RWPE1 (cell line): ENCODE results near the gene ZNF480.
"Not testable (repeated sequence)": the region's sequence is repeated elsewhere in the genome, so short reads cannot be mapped to it uniquely, and the experiment has no call there.

Source experiments
- CTCF ChIA-PET: fragments of 350-600 bp; sonication (Branson Sonifier 250); formaldehyde crosslinking; extraction: SDS; loops from one replicate; lab custom pipeline; 2021; lab: Yijun Ruan, JAX
- POLR2A ChIA-PET: fragments of 400-600 bp; formaldehyde crosslinking; extraction: SDS; loops from one replicate; lab custom pipeline; 2020; ENCODE audit warnings: antibody characterized with exemption; ENCODE audit not compliant: low non-redundant PET; lab: Yijun Ruan, JAX
- DNase-seq: peaks from one replicate; pipeline ENCODE4 v3.0.0; 2012; ENCODE audit warnings: low spot score
- H3K27ac ChIP-seq: fragments of 450-650 bp; 2 replicates; pipeline ENCODE4 v1.5.1; 2017
- TF ChIP-seq, protein P1 (sequence below): fragments of 450-650 bp; conservative IDR thresholded peaks from 2 replicates; pipeline ENCODE4 v1.5.1; 2017; ENCODE audit warnings: low read depth, mild to moderate bottlenecking

Gene ZNF480

DNA sequence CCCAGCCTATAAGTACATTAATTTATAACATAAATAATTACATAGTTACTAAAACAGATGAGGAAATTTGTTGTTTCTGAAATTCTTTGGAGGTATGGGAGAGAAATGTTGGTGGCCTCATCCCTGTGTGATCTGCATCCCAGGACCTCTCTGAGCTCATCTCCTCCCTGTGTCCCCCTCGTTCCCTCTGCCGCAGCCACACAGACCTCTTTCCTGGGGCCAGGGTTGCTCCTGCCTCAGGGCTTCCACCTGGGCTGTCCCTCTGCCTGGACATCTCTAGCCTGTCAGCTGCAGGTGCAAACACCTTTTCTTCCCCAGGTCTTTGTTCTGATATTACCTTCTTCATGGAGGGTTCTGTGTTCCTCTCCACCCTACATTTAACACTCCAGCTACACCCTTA is 23.7 kb upstream of the ZNF480 start:
- ChIA-PET POLR2A (no interaction called here), CTCF (no interaction called here)
- H3K27ac ChIP-seq, result no peak overlapping the region
- DNase-seq, result no peak
- TF ChIP-seq, protein P1, sequence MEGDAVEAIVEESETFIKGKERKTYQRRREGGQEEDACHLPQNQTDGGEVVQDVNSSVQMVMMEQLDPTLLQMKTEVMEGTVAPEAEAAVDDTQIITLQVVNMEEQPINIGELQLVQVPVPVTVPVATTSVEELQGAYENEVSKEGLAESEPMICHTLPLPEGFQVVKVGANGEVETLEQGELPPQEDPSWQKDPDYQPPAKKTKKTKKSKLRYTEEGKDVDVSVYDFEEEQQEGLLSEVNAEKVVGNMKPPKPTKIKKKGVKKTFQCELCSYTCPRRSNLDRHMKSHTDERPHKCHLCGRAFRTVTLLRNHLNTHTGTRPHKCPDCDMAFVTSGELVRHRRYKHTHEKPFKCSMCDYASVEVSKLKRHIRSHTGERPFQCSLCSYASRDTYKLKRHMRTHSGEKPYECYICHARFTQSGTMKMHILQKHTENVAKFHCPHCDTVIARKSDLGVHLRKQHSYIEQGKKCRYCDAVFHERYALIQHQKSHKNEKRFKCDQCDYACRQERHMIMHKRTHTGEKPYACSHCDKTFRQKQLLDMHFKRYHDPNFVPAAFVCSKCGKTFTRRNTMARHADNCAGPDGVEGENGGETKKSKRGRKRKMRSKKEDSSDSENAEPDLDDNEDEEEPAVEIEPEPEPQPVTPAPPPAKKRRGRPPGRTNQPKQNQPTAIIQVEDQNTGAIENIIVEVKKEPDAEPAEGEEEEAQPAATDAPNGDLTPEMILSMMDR, result no peak

GRCh38 chr19:52274191-52274590 is 22.8 kb upstream of the ZNF480 start:
- CTCF ChIA-PET, result no interaction called here
- no peak overlapping the region for H3K27ac ChIP-seq
- POLR2A ChIA-PET, result no interaction called here
- TF ChIP-seq, protein P1, result no peak
- DNase-seq, result no peak

DNA sequence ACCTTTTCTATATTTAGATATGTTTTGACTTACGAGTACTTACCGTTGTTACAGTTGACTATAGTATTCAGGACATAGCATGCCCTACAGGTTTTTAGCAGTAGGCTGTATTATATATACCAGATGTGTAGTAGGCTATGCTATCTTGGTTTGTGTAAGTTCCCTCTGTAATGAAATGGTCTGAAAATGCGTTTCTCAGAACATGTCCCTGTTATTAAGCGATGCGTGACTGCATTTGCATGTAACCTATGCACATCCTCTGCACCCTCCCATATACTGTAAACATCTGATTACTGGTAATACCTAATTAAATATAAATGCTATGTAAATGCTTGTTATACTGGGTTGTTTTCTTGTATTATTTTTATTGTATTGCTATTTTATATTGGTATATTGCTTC is 21.0 kb upstream of the ZNF480 start:
- no peak overlapping the region for H3K27ac ChIP-seq
- ChIA-PET POLR2A (no interaction called here), CTCF (interaction anchor here (0.7 kb wide), 1 partner anchor 917 kb away, joined by 3 read pairs; no protein-coding TSS in a partner anchor)
- TF ChIP-seq, protein P1, result no peak
- DNase-seq, result no peak

DNA sequence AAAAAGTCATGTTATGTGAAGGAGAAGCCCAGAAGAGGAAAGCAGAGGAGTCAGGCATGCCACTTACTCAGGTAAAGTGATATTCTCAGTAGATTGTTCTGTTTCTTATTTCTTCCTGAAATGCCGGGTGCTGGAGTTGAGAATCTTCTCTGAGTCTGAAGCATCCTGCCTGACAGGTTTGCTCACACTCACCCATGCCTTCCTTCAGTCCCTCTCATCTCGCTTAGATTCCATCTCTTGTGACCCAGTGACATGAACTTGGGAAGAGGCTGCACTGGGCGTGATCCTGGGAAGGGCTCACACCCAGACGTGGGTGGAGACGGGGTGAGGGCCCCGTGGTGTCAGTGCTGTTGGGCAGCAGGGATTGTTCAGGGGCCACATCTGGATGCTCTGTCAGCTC is 19.5 kb upstream of the ZNF480 start:
- ChIA-PET CTCF (interaction anchor here (0.6 kb wide), 1 partner anchor 23 kb away, joined by 4 read pairs; no protein-coding TSS in a partner anchor), POLR2A (no interaction called here)
- no peak overlapping the region for H3K27ac ChIP-seq
- DNase-seq, result no peak
- TF ChIP-seq, protein P1, result no peak

DNA sequence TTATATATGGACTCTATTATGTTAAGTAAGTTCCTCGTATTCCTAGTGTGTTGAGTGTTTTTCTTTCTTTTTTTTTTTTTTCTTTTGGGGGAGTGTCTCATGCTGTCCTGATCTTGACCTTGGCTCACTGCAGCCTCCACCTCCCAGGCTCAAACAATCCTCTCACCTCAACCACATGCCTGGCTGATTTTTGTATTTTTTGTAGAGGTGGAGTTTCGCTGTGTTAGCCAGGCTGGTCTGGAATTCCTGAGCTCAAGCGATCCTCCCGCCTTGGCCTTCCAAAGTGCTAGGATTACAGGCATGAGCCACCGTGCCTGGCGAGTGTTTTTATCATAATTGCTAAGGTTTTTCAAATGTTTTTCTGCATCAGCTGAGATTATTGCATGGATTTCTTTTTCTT is 10.7 kb upstream of the ZNF480 start:
- CTCF ChIA-PET, result no interaction called here
- H3K27ac ChIP-seq, result no peak overlapping the region
- DNase-seq, result no peak
- POLR2A ChIA-PET, result interaction anchor here (0.7 kb wide), 1 partner anchor 449 kb away, joined by 8 read pairs; no protein-coding TSS in a partner anchor
- TF ChIP-seq, protein P1, result no peak

DNA sequence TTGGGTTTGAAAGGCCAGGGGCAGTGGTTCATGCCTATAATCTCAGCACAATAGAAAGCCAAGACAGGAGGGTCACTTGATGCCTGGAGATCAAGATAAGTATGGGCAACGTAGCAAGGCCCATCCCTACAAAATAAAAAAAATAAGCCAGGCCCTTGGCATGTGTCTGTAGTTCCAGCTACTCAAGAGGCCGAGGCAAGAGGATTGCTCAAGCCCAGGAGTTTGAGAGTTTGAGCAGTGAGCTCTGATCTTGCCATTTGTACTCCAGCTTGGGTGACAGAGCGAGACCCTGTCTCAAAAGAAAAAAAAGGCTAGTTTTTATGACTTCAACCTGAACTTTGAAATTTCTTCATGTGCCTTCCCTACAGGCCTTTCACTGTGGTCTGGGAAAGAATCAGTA is 5.2 kb upstream of the ZNF480 start:
- no peak for DNase-seq
- CTCF ChIA-PET, result no interaction called here
- TF ChIP-seq, protein P1, result no peak
- POLR2A ChIA-PET, result no interaction called here
- no peak overlapping the region for H3K27ac ChIP-seq

DNA sequence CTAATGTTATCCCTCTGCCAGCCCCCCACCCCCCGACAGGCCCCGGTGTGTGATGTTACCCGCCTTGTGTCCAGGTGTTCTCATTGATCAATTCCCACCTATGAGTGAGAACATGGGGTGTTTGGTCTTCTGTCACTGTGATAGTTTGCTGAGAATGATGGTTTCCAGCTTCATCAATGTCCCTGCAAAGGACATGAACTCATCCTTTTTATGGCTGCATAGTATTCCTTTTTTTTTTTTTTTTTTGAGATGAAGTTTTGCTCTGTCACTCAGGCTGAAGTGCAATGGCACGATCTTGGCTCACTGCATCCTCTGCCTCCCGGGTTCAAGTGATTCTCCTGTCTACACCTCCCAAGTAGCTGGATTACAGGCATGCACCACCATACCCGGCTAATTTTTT is 4.0 kb upstream of the ZNF480 start:
- CTCF ChIA-PET, result interaction anchor here (0.6 kb wide), 1 partner anchor 206 kb away, joined by 3 read pairs; no protein-coding TSS in a partner anchor
- H3K27ac ChIP-seq, POLR2A ChIA-PET, DNase-seq: not testable (repeated sequence)
